ENCODE results near the gene ZNF865. TPM values are rescaled to one million over a fixed set of nuclear protein-coding genes. Genes with fewer than 3 reads are reported as not detected.

ZNF865 gene
- polyA plus RNA-seq, 1 donor (not counting 4 experiments of a cell fraction or from before 2014, with no cell fraction given), result 1.1 TPM

DNA sequence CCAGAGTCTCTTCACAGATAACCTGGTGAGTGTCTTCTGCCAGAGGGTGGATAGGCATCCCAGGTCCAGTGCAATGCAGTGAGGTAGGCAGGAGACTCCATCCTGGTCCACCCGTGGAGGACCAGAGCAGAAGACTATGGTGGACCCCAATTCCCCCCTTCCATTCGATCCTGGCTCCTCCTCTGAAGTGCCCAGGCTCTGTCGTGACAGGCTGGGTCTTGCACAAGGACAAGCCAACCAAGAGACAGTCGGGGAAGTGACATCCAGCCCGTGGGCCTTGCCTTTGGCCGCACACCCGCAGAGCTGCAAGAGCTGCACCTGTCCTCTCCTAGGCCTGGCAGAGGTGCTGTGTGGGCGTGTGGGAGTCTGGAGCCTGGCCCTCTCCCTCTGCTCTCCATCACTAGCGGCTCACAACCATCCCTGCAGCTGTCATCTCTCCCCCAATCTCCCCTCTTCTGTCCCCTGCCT, 15.8 kb downstream of the ZNF865 start:
- no peak for DNase-seq (ENCODE audit: low read depth, low spot score)
- Histone ChIP-seq H3K4me1 (ENCODE audit: control insufficient read depth, extremely low read depth, insufficient read depth, low read length) (peaks cover 13% of the 10 kb centered on the region), H3K9me3 (ENCODE audit: control insufficient read depth, low read depth, low read length) (no peaks in the 10 kb centered on the region), H3K27ac (ENCODE audit: control insufficient read depth, insufficient read depth, low read length) (no peak overlapping the region), H3K36me3 (ENCODE audit: control insufficient read depth in 2 of 2, extremely low read depth in 1 of 2, insufficient read depth in 2 of 2, low read length in 2 of 2) (peaks cover 5 to 6% of the 10 kb centered on the region in 2 experiments), H3K4me2 (ENCODE audit: control insufficient read depth, extremely low read depth, insufficient read depth, low read depth, low read length) (no peak overlapping the region), H3K9me1 (ENCODE audit: control insufficient read depth, extremely low read depth, insufficient read depth, low read length) (no peaks in the 10 kb centered on the region), H3K9ac (ENCODE audit: control insufficient read depth, extremely low read depth, insufficient read depth, low read length) (no peak overlapping the region), H4K20me1 (ENCODE audit: control insufficient read depth, extremely low read depth, insufficient read depth, low read length) (peaks cover 3% of the 10 kb centered on the region), H3K4me3 (ENCODE audit: control insufficient read depth in 2 of 3, extremely low read depth in 1 of 3, insufficient read depth in 2 of 3, low read depth in 1 of 3, low read length in 3 of 3) (no peak overlapping the region), H3K27me3 (ENCODE audit: control insufficient read depth, extremely low read depth, insufficient read depth, low read length) (no peaks in the 10 kb centered on the region), H3K79me2 (ENCODE audit: control insufficient read depth, insufficient read depth, low read length) (no peaks in the 10 kb centered on the region), H2AFZ (ENCODE audit: control insufficient read depth, low read length) (no peak overlapping the region)
- TF ChIP-seq EZH2 (IDR thresholded peaks at IDR 0.05; ENCODE audit: low read length), result no peak
- TF ChIP-seq, protein P1, sequence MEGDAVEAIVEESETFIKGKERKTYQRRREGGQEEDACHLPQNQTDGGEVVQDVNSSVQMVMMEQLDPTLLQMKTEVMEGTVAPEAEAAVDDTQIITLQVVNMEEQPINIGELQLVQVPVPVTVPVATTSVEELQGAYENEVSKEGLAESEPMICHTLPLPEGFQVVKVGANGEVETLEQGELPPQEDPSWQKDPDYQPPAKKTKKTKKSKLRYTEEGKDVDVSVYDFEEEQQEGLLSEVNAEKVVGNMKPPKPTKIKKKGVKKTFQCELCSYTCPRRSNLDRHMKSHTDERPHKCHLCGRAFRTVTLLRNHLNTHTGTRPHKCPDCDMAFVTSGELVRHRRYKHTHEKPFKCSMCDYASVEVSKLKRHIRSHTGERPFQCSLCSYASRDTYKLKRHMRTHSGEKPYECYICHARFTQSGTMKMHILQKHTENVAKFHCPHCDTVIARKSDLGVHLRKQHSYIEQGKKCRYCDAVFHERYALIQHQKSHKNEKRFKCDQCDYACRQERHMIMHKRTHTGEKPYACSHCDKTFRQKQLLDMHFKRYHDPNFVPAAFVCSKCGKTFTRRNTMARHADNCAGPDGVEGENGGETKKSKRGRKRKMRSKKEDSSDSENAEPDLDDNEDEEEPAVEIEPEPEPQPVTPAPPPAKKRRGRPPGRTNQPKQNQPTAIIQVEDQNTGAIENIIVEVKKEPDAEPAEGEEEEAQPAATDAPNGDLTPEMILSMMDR (optimal IDR thresholded peaks at IDR 0.05 in 1 of 3, IDR thresholded peaks at IDR 0.05 in 1 of 3, conservative IDR thresholded peaks at IDR 0.05 in 1 of 3; ENCODE audit: extremely low read depth in 1 of 3, insufficient read depth in 2 of 3, low read length in 3 of 3), result no peak
- dilution Hi-C loops (cut with MboI; ENCODE audit: extremely low pct_ligation_motif_present, low sequenced_read_pairs), result no loop called here
- FAIRE-seq, result no peak

DNA sequence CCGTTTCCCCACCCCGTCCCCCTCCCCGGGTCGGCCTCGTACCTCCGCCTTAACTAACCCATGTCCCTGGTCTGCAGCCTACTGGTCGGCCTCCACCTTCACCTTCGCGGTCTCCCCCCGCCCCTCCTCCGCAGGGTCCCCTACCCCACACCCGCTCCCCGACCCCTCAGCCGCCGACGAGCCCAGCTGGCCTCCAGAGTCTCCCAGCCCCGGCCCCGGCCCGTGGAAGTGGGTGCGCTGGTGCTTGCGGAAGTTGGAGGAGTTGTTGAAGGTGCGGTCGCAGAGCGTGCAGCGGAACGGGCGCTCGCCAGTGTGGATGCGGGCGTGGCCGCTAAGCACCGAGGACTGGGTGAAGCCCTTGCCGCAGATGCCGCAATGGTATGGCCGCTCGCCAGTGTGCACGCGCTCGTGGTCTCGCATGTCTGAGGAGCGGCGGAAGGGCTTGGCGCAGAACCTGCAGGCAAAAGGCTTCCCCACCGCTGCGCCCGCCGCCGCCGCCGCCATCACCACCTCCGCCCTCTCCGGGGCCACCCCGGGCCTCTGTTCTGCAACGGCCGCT, 16.3 kb downstream of the ZNF865 start:
- H3K27ac ChIP-seq (ENCODE audit: control insufficient read depth, insufficient read depth, low read length), result no peak overlapping the region
- dilution Hi-C loops (cut with MboI; ENCODE audit: extremely low pct_ligation_motif_present, low sequenced_read_pairs), result no loop called here

More for the DNA sequence above, 16.3 kb downstream of the ZNF865 start:
- H3K9me3 ChIP-seq (ENCODE audit: control insufficient read depth, low read depth, low read length), result no peaks in the 10 kb centered on the region
- H3K9me1 ChIP-seq (ENCODE audit: control insufficient read depth, extremely low read depth, insufficient read depth, low read length), result no peaks in the 10 kb centered on the region
- no peak overlapping the region for H3K9ac ChIP-seq (ENCODE audit: control insufficient read depth, extremely low read depth, insufficient read depth, low read length)
- no peaks in the 10 kb centered on the region for H3K79me2 ChIP-seq (ENCODE audit: control insufficient read depth, insufficient read depth, low read length)
- H2AFZ ChIP-seq (ENCODE audit: control insufficient read depth, low read length), result no peak overlapping the region
- no peak overlapping the region for H3K4me2 ChIP-seq (ENCODE audit: control insufficient read depth, extremely low read depth, insufficient read depth, low read depth, low read length)
- no peaks in the 10 kb centered on the region for H3K27me3 ChIP-seq (ENCODE audit: control insufficient read depth, extremely low read depth, insufficient read depth, low read length)
- FAIRE-seq, result no peak
- TF ChIP-seq EZH2 (IDR thresholded peaks at IDR 0.05; ENCODE audit: low read length), result no peak
- TF ChIP-seq, protein P1 (optimal IDR thresholded peaks at IDR 0.05 in 1 of 3, IDR thresholded peaks at IDR 0.05 in 1 of 3, conservative IDR thresholded peaks at IDR 0.05 in 1 of 3; ENCODE audit: extremely low read depth in 1 of 3, insufficient read depth in 2 of 3, low read length in 3 of 3), result no peak
- no peak for DNase-seq (ENCODE audit: low read depth, low spot score)
- H3K36me3 ChIP-seq (ENCODE audit: control insufficient read depth in 2 of 2, extremely low read depth in 1 of 2, insufficient read depth in 2 of 2, low read length in 2 of 2), result peaks cover 4 to 5% of the 10 kb centered on the region in 2 experiments
- peaks cover 3% of the 10 kb centered on the region for H4K20me1 ChIP-seq (ENCODE audit: control insufficient read depth, extremely low read depth, insufficient read depth, low read length)
- no peak overlapping the region for H3K4me3 ChIP-seq (ENCODE audit: control insufficient read depth in 2 of 3, extremely low read depth in 1 of 3, insufficient read depth in 2 of 3, low read depth in 1 of 3, low read length in 3 of 3)
- H3K4me1 ChIP-seq (ENCODE audit: control insufficient read depth, extremely low read depth, insufficient read depth, low read length), result peaks cover 13% of the 10 kb centered on the region
